Inferior parietal cortex (tissue), 1 donor: Measurements from ENCODE around the gene POC1B.

Experiments
- DNase-seq: peaks from one replicate; pipeline ENCODE4 v3.0.0-alpha.2; 2016; ENCODE audit errors: extremely low spot score

POC1B gene

GRCh38 chr12:89421092-89421835 is 104.6 kb downstream of the POC1B start:
- DNase-seq: no peak

- no peak for DNase-seq
Observed at GRCh38 chr12:89418228-89418910, 107.5 kb downstream of the POC1B start.

DNA sequence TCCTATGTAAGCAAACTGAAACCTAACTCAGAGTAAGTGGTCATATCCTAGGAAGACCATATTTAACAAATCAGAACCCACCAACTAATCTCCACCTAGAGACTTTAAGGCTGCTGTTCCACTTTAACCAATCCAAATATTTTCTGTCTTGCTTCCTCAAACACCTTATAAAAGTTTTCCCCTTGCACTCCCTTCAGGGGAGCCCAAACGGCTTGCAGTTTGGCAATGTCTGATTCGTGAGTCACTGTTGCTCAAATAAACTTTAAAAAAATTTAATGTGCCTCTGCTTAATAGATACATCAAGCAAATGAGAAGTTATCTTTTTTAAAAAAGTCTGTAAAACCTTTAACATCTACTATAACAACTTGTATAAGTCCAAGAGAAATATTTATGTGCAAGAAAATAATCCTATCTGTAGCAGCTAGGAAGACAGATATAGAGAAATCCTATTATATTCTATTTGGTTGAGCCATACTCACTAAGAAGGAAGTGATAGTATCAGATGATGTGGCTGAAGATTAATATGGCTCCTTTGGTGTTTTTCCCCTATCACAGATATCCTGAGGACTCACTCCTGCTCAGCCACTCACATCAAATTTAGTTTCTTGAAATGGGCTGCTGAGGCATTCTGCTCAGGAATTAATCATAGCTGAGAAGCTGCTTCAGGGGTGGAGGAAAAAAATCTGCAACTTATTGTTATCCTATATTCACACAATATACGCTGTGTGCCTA is 108.4 kb downstream of the POC1B start:
- no peak for DNase-seq

DNA sequence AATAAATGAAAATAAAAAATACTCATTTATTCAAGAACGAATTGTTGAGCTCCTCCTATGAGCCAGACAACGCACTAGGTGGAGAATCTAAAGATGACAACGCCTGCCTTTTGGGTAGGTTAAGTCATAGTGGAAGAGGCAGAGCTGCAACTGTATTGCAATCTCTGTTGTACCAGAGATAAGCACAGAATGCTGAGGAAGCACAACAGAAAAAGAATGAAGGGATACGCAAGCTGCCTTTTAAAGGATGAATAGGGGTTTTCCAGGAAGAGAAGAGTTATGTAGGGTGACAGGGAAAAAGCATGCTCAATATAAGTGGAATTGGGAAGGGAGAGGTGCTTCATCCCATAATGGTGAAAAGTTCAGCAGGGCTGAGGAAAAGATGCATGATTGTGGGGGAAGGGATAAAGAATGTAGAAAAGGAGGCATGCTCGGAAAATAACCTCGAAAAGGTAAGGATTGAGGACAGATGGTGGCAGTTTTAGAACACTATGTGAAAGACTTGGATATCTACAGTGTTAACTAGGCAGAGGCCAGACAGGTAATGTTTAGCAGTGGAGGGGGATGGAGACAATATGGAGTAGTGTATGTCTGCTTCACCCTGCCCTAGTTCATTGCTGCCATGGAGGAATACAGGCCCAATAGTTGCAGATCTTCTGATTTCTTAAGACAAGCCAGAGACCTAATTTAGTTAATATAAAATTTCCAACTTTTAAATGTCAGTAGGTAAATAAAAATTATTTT is 109.6 kb downstream of the POC1B start:
- DNase-seq: no peak

- no peak for DNase-seq
Observed at GRCh38 chr12:89414851-89415250, 111.0 kb downstream of the POC1B start.

DNA sequence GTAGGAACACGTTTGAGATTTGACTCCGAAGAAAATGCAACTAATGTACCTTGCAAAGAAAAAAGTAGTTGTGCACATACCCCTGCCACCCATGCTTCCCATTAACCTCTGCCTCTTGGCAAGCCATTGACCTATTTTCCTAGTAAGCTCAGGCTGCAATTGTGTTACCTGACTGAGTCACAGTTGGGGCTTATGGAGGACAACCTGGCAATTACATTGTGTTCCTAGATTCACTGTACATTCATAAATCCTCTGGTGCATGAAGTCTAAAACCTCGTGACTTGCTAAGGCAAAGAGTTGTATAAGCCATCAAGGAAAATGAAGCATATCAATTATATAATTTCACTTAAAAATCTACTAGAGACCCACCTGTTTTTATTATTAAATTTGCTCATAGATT is 111.5 kb downstream of the POC1B start:
- no peak for DNase-seq

DNA sequence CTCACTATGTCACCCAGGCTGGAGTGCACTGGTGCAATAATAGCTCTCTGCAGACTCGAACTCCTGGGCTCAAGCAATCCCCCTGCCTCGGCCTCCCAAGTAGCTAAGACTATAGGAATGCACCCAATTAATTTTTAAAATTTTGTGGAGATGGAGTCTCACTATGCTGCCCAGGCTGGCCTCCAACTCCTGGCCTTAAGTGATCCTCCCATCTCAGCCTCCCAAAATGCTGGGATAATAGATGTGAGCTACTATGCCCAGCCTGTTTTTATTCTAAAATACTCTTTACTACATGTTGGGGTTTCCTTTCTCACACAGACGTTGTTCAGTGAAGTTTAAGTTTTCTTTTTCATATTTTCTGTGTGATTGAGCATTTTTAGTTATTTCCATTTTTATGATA is 112.6 kb downstream of the POC1B start:
- DNase-seq: no peak

GRCh38 chr12:89412665-89413064 is 113.2 kb downstream of the POC1B start:
- DNase-seq: no peak

- no peak for DNase-seq
Observed at GRCh38 chr12:89411846-89412245, 114.0 kb downstream of the POC1B start.

- no peak for DNase-seq
Observed at GRCh38 chr12:89411234-89411633, 114.6 kb downstream of the POC1B start.

- no peak for DNase-seq
Observed at GRCh38 chr12:89405626-89406345, 120.1 kb downstream of the POC1B start.

- DNase-seq: no peak
Observed at GRCh38 chr12:89401433-89402058, 124.3 kb downstream of the POC1B start.

DNA sequence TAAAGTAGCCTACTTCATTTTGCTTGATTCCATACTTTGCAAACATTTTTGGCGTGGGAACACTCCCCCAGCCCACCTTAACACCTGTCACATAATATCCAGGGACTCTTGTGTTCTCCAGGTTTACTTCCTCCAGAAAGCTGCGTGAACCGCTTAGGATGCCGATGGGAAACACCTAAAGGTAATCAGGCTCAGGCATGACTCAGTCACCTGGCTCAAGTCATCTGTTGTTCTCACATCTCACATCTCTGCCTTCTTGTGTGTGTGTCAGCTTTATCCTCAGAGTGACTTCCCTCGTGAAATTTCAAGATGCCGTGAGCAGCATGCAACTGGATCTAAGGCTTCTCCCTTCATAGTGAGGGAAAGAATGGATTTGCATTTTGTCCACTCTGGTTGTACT is 125.4 kb downstream of the POC1B start:
- no peak for DNase-seq

GRCh38 chr12:89395712-89396111 is 130.1 kb downstream of the POC1B start:
- DNase-seq: no peak

DNA sequence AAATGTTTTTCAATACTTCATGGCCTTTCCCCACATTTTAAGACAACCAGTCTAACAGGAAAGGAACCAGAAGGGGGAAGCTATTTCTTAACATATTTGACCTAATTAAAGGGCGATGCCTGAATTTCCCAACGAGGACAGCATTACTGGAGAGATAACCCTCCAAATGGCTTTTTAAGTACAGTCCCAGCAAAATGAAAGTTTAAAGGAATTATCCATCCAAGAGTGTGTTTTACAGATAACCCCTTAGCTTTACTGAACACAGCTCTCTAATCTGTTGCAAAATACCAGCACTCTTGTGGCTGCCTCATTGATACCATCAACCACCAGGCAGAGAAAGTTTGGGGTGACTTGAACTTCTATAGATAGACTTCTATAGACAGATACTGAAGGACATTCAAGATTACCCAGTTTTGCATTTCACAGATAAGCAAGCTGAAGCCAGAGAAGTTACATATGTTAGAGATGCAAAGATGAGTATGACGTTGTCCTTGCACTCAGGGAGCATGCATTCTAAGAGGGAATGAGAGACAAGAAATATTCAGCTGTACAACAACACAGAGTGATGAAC is 132.2 kb downstream of the POC1B start:
- DNase-seq: no peak

- DNase-seq: no peak
Observed at GRCh38 chr12:89392391-89392790, 133.5 kb downstream of the POC1B start.

GRCh38 chr12:89391726-89392336 is 134.0 kb downstream of the POC1B start:
- no peak for DNase-seq

DNA sequence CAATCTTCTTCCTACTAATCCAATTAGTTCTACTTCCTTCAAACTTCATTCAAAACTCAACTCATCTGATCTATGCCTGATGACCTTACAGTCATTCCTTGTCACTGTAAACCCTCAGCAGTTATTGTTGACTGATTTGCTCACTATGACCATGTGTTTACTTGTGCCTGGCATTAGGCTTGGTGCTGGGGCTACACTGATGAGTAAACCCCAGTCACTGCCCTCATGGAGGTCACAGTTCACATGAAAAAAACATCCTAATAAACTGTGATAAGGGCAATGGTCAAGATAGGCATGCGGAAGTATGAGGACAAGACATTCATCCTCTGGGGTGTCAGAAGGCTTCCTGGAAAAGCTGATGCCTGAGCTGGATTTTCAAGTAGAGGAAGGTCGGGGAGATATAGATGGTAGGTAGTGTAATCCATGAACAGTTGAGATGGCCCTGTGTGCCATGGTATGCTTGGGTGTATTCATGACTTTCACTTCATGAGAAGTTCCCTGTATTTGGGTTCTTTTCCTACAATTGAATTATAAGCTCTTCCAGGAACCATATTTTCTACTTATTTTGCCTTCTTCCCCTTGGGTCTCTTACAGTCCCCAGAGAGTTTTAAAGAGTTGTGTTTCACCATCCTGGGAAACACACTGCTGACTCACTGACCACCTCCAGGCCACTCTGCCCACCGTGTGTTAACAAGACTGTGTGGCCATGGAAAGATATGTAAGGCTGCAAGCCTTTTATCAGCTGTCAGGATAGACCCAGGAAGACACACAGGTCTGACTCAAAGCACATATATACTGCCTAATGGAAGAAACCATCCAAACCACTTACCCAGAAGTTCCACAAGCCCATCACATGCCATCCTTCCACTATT is 134.8 kb downstream of the POC1B start:
- DNase-seq: no peak
